Fibroblast of the aortic adventitia (primary cell): ENCODE results near the gene ERBIN. TPM values are rescaled to one million over a fixed set of nuclear protein-coding genes. Genes with fewer than 3 reads are reported as not detected.
"Not testable (repeated sequence)": the region's sequence is repeated elsewhere in the genome, so short reads cannot be mapped to it uniquely, and the experiment has no call there.

Experiments
- DNase-seq: peaks from one replicate; pipeline ENCODE4 v3.0.0-alpha.2; 2010; ENCODE audit warnings: low read depth
- H3K4me3 ChIP-seq: 2 replicates; pipeline ENCODE4 v1.5.1; 2011; ENCODE audit warnings: low read depth, mild to moderate bottlenecking, control low read depth, low read length, moderate library complexity
- total RNA-seq: library from RNA; depleted of rRNA; stranded (reverse); fragments of >200 nt; gene quantifications from 2 replicates; pipeline ENCODE4 v1.2.3, GENCODE V29; 2012; ENCODE audit warnings: low replicate concordance
- TF ChIP-seq, protein P1 (sequence below): IDR thresholded peaks from 2 replicates; pipeline ENCODE4 v1.5.1; 2011; ENCODE audit warnings: mild to moderate bottlenecking, low read length, control low read depth, inconsistent platforms; ENCODE audit not compliant: insufficient read depth

Gene ERBIN
- total RNA-seq, 1 donor, result 120 TPM

DNA sequence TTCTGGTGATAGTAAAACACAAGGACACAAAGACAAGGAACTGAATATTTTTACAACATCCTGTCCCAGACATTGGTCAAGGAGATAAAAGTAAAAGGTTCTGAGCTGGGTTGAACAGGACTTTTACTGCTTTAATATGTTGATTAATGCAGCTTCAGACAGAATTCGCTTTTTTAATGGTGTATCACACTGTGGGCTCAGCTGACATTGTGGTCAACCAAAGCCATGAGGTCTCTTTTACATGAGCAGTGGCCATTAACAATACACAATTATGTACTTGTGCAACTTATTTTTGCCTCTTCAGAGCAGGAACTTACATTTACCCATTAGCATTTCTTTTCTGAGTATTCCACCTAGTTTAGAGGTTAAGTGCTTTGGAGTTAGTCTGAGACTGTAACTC is 22.8 kb upstream of the ERBIN start:
- DNase-seq, result no peak
- TF ChIP-seq, protein P1, sequence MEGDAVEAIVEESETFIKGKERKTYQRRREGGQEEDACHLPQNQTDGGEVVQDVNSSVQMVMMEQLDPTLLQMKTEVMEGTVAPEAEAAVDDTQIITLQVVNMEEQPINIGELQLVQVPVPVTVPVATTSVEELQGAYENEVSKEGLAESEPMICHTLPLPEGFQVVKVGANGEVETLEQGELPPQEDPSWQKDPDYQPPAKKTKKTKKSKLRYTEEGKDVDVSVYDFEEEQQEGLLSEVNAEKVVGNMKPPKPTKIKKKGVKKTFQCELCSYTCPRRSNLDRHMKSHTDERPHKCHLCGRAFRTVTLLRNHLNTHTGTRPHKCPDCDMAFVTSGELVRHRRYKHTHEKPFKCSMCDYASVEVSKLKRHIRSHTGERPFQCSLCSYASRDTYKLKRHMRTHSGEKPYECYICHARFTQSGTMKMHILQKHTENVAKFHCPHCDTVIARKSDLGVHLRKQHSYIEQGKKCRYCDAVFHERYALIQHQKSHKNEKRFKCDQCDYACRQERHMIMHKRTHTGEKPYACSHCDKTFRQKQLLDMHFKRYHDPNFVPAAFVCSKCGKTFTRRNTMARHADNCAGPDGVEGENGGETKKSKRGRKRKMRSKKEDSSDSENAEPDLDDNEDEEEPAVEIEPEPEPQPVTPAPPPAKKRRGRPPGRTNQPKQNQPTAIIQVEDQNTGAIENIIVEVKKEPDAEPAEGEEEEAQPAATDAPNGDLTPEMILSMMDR, result no peak
- no peak overlapping the region for H3K4me3 ChIP-seq

DNA sequence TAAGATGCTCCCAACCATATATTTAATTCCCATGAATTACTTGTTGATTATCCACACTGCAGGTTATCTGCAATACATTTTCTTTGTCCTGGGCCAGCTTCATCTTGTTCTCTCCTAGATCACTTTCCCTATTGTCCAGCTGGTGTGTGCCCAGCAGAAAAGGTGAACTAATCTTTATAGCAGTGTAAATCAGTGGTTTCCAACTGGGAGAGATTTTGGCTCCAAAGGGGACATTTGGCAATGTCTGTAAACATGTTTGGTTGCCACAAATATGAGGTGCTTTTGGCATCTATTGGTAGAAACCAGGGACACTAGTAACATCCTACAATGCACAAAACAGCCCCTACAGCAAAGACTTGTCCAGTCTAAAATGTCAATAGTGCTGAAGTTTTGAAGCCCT is 20.1 kb upstream of the ERBIN start:
- H3K4me3 ChIP-seq, result no peak overlapping the region
- DNase-seq, result no peak
- TF ChIP-seq, protein P1, result no peak

DNA sequence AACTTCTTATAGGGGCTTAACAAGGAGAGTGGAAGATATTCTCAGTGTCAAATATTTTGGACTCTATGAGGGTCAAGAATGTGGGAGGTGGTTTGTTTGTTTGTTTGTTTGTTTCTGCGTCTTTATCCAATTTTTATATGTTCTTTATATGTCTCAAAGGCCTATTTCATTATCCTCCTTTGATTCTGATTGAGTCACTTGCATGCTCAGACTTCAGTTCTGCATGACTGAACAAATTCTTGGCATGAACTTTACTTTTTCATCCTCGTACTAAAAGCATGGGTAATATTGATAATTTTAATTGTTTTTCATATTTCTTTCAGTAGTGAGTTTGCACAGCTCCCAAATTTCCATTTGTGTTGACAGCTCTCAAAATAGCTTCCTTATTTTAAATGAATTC is 19.2 kb upstream of the ERBIN start:
- TF ChIP-seq, protein P1, result no peak
- H3K4me3 ChIP-seq, result no peak overlapping the region
- no peak for DNase-seq

DNA sequence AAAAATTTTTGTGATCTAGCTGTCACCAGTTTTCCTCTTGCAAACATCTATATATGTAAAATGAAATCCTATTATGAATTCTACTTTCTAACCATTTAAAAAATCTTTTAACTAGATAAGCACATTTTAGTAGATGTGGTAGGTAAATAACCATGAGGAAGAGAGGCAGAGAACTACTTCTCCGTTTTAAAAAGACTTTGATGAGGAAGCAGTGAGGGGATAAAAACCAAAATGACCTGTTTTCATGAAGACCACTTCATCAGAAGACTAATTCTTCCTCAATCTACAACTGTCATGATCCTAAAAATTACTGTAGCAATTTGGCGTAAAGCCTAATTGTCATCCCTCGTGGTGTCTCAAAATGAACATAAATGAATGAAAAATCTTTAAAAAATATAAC is 15.7 kb upstream of the ERBIN start:
- TF ChIP-seq, protein P1, result no peak
- no peak for DNase-seq
- no peak overlapping the region for H3K4me3 ChIP-seq

DNA sequence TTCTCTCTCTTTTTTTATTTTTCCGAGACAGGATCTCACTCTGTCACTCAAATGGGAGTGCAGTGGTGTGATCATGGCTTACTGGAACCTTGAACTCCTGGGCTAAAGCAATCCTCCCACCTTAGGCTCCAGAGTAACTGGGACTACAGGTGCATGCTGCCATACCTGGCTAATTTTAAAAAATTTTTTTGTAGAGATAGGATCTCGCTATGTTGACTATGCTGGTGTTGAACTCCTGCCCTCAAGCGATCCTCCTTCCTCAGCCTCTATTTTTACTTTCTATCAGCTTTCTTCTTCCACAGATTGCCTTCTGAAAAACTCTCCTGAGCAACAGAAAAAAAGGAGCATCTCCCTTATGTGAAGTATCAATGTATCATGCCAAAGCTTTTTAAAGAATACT is 14.1 kb upstream of the ERBIN start:
- TF ChIP-seq, protein P1, result no peak
- H3K4me3 ChIP-seq, result no peak overlapping the region
- DNase-seq, result no peak

DNA sequence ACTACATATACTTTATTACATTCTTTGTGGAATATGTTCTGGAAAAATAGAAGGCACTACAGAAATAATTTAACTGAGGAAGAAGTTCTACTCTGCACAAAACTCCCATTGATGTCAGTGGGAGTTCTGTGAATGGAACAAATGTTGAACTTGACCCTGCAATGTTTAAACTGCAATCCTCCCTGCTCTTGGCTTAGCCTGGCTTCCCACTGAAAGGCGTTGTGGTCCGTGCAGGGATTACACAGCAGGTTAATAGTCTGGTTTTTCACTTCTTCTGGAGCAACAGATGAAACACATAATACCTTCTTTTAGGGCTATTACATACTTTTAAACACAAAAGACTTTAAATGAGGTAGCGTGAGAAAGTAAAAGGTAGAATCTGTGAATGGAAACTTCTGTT is 12.9 kb upstream of the ERBIN start:
- H3K4me3 ChIP-seq, result no peak overlapping the region
- no peak for DNase-seq
- TF ChIP-seq, protein P1, result no peak

DNA sequence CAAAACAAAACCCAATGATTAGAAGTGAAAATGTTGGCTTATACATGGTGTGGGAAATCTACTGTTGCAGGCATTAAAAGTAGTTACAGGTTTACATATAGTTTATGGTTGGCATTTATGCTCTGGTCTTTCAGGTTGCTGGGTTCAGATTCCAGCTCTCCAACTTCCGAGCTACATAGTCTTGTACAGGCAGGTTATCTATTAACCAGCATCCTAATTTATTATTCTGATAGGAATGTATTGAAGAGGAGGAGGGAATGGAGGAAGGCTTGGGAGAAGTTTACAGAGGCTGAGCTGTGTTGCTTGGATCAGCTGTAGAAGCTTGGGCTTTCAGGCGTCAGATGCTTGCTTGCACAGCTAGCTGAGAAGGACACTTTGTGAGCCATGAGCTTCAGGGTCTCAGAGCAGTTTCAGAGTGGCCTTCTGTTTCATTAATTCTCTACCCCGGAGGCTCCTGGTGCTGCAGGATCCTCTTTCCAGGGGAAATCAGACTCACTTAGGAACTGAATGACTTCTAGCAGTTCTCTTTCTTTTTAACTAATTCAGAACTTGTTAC is 11.7 kb upstream of the ERBIN start:
- DNase-seq, result no peak

DNA sequence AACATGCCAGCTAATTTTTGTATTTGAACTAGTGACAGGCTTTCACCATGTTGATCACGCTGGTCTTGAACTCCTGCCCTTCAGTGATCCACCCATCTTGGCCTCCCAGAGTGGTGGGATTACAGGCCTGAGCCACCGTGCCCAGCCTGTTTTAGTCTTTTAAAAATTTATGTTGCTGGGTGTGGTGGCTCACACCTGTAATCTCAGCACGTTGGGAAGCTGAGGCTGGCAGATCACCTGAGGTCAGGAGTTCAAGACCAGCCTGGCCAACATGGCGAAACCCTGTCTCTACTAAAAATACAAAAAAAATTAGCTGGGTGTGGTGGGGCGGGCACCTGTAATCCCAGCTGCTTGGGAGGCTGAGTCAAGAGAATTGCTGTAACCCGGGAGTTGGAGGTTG is 10.7 kb upstream of the ERBIN start:
- not testable (repeated sequence) for H3K4me3 ChIP-seq, DNase-seq

More for the DNA sequence above, 11.7 kb upstream of the ERBIN start:
- H3K4me3 ChIP-seq, result no peak overlapping the region
- TF ChIP-seq, protein P1, result no peak
